HUDEP-2 (cell line): ENCODE data around the gene EIF2S3.

Experiments used
- DNase-seq, 76 experiments: peaks; one replicate each; lab custom pipeline; 2025; ENCODE audit not compliant: unreplicated experiment in 76 of 76; lab: John Stamatoyannopoulos, UW

EIF2S3 gene

GRCh38 chrX:24124244-24124799, 69.6 kb downstream of the EIF2S3 start:
- no peak for DNase-seq

GRCh38 chrX:24125028-24125612, 70.4 kb downstream of the EIF2S3 start:
- no peak for DNase-seq
